A673 (cell line): ENCODE data around the gene DLK1.

Experiments
- EZH2 ChIP-seq: fragments of 200-600 bp; sonication (generic); IDR thresholded peaks from 2 replicates; pipeline ENCODE4 v1.6.1; 2017; ENCODE audit warnings: borderline replicate concordance, low read depth, mild to moderate bottlenecking, mixed read lengths, antibody characterized with exemption, low read length; ENCODE audit not compliant: poor library complexity, severe bottlenecking
- TF ChIP-seq, protein P1 (sequence below): fragments of 300-800, 200-600 bp; sonication (generic); conservative IDR thresholded peaks from 2 replicates; pipeline ENCODE4 v1.5.1; 2017; ENCODE audit warnings: low read depth, mild to moderate bottlenecking, antibody characterized with exemption, low read length, moderate library complexity, mixed read lengths

DNA sequence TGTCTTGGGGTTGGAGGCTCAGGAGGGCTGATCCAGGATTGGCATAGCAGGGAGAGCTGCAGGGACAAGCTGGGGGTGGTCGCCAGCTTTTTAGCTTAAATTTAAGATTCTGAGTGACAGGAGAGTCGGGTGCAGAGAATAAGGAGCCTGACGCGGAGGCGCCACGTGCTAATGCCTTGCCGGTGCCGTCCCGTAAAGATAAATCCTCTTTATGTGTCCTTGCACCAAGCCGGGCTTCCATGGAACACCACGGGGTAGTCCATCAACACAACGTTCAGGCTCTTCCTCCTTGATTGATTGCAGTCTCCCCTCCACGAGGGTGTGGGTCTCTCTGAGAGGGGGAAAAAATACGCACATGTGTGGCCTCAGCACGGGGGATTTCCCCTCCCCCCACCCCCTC lies 3.9 kb downstream of the DLK1 start:
- TF ChIP-seq, protein P1, sequence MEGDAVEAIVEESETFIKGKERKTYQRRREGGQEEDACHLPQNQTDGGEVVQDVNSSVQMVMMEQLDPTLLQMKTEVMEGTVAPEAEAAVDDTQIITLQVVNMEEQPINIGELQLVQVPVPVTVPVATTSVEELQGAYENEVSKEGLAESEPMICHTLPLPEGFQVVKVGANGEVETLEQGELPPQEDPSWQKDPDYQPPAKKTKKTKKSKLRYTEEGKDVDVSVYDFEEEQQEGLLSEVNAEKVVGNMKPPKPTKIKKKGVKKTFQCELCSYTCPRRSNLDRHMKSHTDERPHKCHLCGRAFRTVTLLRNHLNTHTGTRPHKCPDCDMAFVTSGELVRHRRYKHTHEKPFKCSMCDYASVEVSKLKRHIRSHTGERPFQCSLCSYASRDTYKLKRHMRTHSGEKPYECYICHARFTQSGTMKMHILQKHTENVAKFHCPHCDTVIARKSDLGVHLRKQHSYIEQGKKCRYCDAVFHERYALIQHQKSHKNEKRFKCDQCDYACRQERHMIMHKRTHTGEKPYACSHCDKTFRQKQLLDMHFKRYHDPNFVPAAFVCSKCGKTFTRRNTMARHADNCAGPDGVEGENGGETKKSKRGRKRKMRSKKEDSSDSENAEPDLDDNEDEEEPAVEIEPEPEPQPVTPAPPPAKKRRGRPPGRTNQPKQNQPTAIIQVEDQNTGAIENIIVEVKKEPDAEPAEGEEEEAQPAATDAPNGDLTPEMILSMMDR = no peak
- no peak for TF ChIP-seq EZH2
